PFSK-1 (cell line): Measurements from ENCODE around the gene MAT2A.
A peak's percentile ranks its signal among the peaks of the same experiment; 100 is the strongest.

Experiments used
- FOXP2 ChIP-seq: optimal IDR thresholded peaks from 2 replicates; pipeline ENCODE3; 2011; ENCODE audit warnings: borderline replicate concordance, control low read depth, inconsistent platforms; ENCODE audit not compliant: insufficient read depth; ENCODE audit errors: extremely low read length, extremely low read depth
- POLR2AphosphoS5 ChIP-seq: IDR thresholded peaks from 2 replicates; pipeline ENCODE4 v1.6.1; 2012; ENCODE audit warnings: low read depth, mild to moderate bottlenecking, control low read depth, low read length, moderate library complexity
- SIN3A ChIP-seq: IDR thresholded peaks from 2 replicates; pipeline ENCODE4 v1.6.1; 2012; ENCODE audit warnings: mild to moderate bottlenecking, low read length, moderate library complexity, borderline replicate concordance; ENCODE audit not compliant: insufficient read depth
- TAF1 ChIP-seq: IDR thresholded peaks from 2 replicates; pipeline ENCODE4 v1.6.1; 2012; ENCODE audit warnings: low read length, control low read depth, borderline replicate concordance; ENCODE audit not compliant: insufficient read depth
- TF ChIP-seq, protein P1 (sequence below), 2 experiments: IDR thresholded peaks; 2 replicates each; pipeline versions ENCODE4 v1.6.1 to v1.8.0; 2011 to 2012; ENCODE audit warnings: low read depth in 2 of 2, low read length in 2 of 2, control low read depth in 1 of 2, inconsistent platforms in 1 of 2, mild to moderate bottlenecking in 1 of 2, moderate library complexity in 1 of 2; ENCODE audit not compliant: insufficient read depth in 1 of 2

Gene MAT2A

DNA sequence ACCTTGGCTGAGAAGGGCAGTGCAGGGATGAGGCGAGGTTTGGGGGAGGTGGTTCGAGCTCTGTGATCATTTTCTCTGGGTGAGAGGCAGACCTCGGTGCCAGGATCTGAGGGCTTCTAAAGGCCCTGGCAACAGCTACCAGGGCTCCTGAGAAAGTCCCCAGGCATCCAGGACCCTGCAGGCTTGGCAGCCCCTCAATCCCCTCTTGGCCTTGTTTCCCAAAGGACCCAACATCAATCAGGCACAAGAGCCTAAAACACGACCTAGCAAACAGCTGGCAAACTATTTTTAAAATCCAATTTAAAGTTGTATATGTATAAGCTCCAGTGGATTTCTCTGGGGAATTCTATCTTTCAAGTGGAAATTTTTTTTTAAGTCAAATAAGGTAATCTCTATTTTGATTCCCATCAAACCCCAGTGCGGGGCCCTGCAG lies 15.0 kb upstream of the MAT2A start:
- no peak for TF ChIP-seq POLR2AphosphoS5
- no peak for TF ChIP-seq FOXP2
- no peak for TF ChIP-seq SIN3A
- TF ChIP-seq TAF1 = no peak
- TF ChIP-seq, protein P1, sequence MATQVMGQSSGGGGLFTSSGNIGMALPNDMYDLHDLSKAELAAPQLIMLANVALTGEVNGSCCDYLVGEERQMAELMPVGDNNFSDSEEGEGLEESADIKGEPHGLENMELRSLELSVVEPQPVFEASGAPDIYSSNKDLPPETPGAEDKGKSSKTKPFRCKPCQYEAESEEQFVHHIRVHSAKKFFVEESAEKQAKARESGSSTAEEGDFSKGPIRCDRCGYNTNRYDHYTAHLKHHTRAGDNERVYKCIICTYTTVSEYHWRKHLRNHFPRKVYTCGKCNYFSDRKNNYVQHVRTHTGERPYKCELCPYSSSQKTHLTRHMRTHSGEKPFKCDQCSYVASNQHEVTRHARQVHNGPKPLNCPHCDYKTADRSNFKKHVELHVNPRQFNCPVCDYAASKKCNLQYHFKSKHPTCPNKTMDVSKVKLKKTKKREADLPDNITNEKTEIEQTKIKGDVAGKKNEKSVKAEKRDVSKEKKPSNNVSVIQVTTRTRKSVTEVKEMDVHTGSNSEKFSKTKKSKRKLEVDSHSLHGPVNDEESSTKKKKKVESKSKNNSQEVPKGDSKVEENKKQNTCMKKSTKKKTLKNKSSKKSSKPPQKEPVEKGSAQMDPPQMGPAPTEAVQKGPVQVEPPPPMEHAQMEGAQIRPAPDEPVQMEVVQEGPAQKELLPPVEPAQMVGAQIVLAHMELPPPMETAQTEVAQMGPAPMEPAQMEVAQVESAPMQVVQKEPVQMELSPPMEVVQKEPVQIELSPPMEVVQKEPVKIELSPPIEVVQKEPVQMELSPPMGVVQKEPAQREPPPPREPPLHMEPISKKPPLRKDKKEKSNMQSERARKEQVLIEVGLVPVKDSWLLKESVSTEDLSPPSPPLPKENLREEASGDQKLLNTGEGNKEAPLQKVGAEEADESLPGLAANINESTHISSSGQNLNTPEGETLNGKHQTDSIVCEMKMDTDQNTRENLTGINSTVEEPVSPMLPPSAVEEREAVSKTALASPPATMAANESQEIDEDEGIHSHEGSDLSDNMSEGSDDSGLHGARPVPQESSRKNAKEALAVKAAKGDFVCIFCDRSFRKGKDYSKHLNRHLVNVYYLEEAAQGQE (IDR thresholded peaks at IDR 0.05; ENCODE audit: insufficient read depth in 1 of 2, low read depth in 2 of 2, low read length in 2 of 2) = no peak

DNA sequence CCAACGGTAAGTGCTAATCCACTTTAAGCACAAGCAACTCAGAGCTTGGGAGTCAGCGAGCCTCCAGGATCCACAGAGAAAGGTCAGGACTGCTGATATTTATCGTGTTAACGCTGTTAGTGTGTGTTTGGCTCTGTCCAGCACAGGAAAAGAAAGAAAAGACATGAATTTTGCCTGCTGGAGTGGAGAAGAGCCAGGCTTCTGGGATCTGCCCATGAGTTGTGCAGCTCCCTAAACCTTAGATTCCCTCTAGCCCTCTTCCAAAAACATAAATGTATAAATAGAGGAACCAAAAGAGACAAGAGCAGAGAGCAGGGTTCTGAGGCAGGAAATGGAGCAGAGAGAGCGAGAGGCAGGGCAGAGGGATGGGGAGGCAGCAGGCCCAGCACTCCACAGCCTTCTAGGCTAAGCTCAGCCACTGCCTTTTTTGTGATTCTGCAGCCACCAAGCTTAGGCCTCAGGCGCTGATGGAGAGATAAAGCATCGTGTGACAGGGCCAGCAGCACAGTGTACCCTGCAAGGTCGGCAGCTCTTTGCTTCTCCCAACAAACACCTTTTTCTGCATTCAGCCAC lies 14.5 kb upstream of the MAT2A start:
- TF ChIP-seq TAF1 = peak; percentile 48; the same call in 1 of the 2 replicates
- TF ChIP-seq POLR2AphosphoS5 = no peak
- TF ChIP-seq, protein P1 (IDR thresholded peaks at IDR 0.05; ENCODE audit: insufficient read depth in 1 of 2, low read depth in 2 of 2, low read length in 2 of 2) = peak; percentile 82 to 94
- no peak for TF ChIP-seq FOXP2

DNA sequence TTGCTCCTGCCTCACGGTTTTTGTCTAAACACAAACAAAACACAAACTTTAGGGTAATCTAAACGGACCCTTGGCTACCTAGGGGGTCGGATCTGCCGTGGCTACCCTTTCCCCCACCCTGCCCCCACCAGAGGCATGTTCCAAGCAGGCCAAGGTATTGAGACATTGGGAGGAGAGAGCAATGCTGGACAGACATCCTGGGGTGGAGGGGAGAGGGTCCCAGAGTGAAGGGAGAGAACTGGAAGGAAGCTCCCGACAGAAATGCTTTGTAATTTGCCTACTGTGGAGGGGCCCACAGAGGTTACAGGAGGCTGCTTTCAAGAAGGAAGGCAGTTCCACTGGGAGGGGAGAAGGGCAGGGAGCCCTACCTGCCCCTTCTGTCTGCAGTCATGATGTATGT lies 13.9 kb upstream of the MAT2A start:
- TF ChIP-seq SIN3A = no peak
- TF ChIP-seq, protein P1 (IDR thresholded peaks at IDR 0.05; ENCODE audit: insufficient read depth in 1 of 2, low read depth in 2 of 2, low read length in 2 of 2) = peak in 1 of 2 experiments; percentile 59; a peak in 1 of 4 replicates

DNA sequence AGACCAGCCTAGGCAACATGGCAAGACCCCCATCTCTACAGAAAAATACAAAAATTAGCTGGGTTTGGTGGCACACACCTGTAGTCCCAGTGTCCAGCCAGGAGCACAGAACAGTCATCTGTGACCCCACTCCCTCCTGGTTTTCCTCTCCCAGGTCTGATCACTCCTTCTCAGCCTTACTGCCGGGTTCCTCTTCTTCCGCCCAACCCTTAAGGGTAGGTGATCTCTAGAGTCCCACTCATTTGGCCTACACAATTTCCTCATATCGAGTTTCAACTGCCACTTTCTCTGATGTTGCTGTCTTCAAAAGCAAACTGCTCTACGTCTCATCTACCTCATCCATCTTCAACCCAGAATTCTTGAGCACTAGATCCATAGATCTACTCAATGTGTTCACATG lies 13.4 kb upstream of the MAT2A start:
- TF ChIP-seq FOXP2 (no peak), SIN3A (no peak), POLR2AphosphoS5 (no peak), TAF1 (no peak)
- TF ChIP-seq, protein P1 (IDR thresholded peaks at IDR 0.05; ENCODE audit: insufficient read depth in 1 of 2, low read depth in 2 of 2, low read length in 2 of 2) = no peak

DNA sequence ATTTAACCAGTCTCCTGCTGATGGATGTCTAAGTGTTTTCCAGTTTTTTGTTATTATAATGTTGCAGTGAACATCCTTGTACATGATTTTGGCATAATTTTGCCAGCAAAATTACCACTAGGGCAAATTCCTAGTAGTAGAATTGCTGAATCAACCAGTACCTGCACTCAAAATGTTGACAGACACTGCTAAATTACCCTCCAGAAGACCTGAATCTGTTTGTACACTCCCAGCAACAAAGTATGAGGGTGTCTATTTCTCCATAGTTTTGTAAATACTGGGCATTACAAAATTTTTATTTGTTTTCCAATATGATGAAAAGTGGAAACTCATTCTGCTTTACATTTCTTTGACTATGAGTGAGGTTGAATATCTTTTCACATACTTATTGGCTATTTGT lies 11.2 kb upstream of the MAT2A start:
- TF ChIP-seq, protein P1 (IDR thresholded peaks at IDR 0.05; ENCODE audit: insufficient read depth in 1 of 2, low read depth in 2 of 2, low read length in 2 of 2) = no peak
- TF ChIP-seq TAF1 (no peak), SIN3A (no peak), POLR2AphosphoS5 (no peak), FOXP2 (no peak)
